Measurements from ENCODE around the gene CFDP1.

DNA sequence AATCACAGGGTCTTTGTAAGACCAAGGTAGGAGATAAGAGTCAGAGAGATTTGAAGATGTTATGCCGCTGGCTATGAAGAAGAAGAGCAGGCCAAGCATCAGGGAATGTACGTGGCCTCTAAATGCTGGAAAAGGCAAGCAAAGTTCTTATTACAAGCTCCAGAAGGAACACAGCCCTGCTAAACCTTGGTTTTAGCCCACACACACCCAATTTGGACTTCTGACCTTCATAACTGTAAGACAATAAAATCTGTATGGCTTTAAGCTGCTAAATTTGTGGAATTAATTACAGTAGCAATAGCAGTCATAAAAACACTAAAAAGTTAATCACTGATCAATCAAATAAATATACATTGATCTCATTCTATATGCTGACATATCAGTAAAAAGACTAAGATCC lies 25.1 kb upstream of the CFDP1 start:
- TF ChIP-seq, protein P1, sequence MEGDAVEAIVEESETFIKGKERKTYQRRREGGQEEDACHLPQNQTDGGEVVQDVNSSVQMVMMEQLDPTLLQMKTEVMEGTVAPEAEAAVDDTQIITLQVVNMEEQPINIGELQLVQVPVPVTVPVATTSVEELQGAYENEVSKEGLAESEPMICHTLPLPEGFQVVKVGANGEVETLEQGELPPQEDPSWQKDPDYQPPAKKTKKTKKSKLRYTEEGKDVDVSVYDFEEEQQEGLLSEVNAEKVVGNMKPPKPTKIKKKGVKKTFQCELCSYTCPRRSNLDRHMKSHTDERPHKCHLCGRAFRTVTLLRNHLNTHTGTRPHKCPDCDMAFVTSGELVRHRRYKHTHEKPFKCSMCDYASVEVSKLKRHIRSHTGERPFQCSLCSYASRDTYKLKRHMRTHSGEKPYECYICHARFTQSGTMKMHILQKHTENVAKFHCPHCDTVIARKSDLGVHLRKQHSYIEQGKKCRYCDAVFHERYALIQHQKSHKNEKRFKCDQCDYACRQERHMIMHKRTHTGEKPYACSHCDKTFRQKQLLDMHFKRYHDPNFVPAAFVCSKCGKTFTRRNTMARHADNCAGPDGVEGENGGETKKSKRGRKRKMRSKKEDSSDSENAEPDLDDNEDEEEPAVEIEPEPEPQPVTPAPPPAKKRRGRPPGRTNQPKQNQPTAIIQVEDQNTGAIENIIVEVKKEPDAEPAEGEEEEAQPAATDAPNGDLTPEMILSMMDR (IDR thresholded peaks at IDR 0.05) = no peak
- TF ChIP-seq POLR2A (IDR thresholded peaks at IDR 0.05) = no peak

Measured in esophagus squamous epithelium (tissue), 4 donors.